T-cell (primary cell): Measurements from ENCODE around the gene GFER. TPM values are rescaled to one million over a fixed set of nuclear protein-coding genes. Genes with fewer than 3 reads are reported as not detected.

ENCODE experiments used
- ATAC-seq, 4 experiments: fragments of 200-7000 bp in 3 of 4; fragments of 150-1000 bp in 1 of 4; cut with Tn5 transposase; replicated peaks in 1 of 4; 1 replicate in 3 of 4; 2 replicates in 1 of 4; pipeline ENCODE4 v1.10.0; 2021; ENCODE audit warnings: moderate library complexity in 3 of 4, mild to moderate bottlenecking in 2 of 4, moderate number of reproducible peaks in 1 of 4
- CTCF ChIA-PET, 2 donors: fragments of 300-600 bp; sonication (Branson Sonifier 250); formaldehyde crosslinking; loops; one replicate each; lab custom pipeline; 2022; ENCODE audit warnings: antibody characterized with exemption in 2 of 2; lab: Charles Lee
- POLR2A ChIA-PET, 2 donors: fragments of 300-600 bp; sonication (Branson Sonifier 250); formaldehyde crosslinking; loops; one replicate each; lab custom pipeline; 2022; ENCODE audit warnings: antibody characterized with exemption in 2 of 2; lab: Charles Lee
- DNase-seq, 35 experiments: peaks; one replicate each; pipeline versions ENCODE4 v3.0.0 to v3.0.0-alpha.2; 2013 to 2023
- H3K27ac ChIP-seq: one replicate; pipeline ENCODE4 v1.5.1; 2013; ENCODE audit warnings: low read length
- H3K27me3 ChIP-seq, 2 experiments: replicated peaks in 1 of 2; 1 replicate in 1 of 2; 2 replicates in 1 of 2; pipeline versions ENCODE4 v1.6.1 to v1.7.0; 2013; ENCODE audit warnings: low read length in 1 of 2, mixed read lengths in 1 of 2; ENCODE audit not compliant: control insufficient read depth in 2 of 2, insufficient read depth in 2 of 2; ENCODE audit errors: extremely low read depth in 1 of 2
- H3K36me3 ChIP-seq, 2 donors: 1 replicate in 1 of 2; 2 replicates in 1 of 2; pipeline versions ENCODE4 v1.6.1 to v1.7.0; 2013; ENCODE audit warnings: low read length in 1 of 2; ENCODE audit not compliant: control insufficient read depth in 2 of 2, insufficient read depth in 1 of 2; ENCODE audit errors: extremely low read depth in 1 of 2
- H3K4me1 ChIP-seq, 2 experiments: 1 replicate in 1 of 2; 2 replicates in 1 of 2; pipeline versions ENCODE4 v1.6.1 to v1.7.0; 2013; ENCODE audit warnings: low read length in 2 of 2, mixed read lengths in 1 of 2; ENCODE audit not compliant: insufficient read depth in 2 of 2, control insufficient read depth in 1 of 2; ENCODE audit errors: extremely low read depth in 1 of 2
- H3K4me3 ChIP-seq, 2 donors: 1 replicate in 1 of 2; 2 replicates in 1 of 2; pipeline versions ENCODE4 v1.5.1 to v1.7.0; 2013; ENCODE audit warnings: mild to moderate bottlenecking in 2 of 2, low read length in 1 of 2, moderate library complexity in 1 of 2; ENCODE audit not compliant: control insufficient read depth in 1 of 2; ENCODE audit errors: extremely low read depth in 1 of 2
- H3K9me3 ChIP-seq: 2 replicates; pipeline ENCODE4 v1.7.0; 2013
- H3K27ac Mint-ChIP-seq, 2 donors: one replicate each; pipeline ENCODE4 v1.8.0; 2020 to 2021; ENCODE audit warnings: mild to moderate bottlenecking in 2 of 2, mixed read lengths in 2 of 2
- H3K27me3 Mint-ChIP-seq, 2 donors: one replicate each; pipeline ENCODE4 v1.8.0; 2021 to 2022; ENCODE audit warnings: mixed read lengths in 2 of 2
- H3K36me3 Mint-ChIP-seq: one replicate; pipeline ENCODE4 v1.8.0; 2021; ENCODE audit warnings: mixed read lengths
- H3K4me1 Mint-ChIP-seq, 3 donors: one replicate each; pipeline ENCODE4 v1.8.0; 2020 to 2022; ENCODE audit warnings: mixed read lengths in 3 of 3, mild to moderate bottlenecking in 1 of 3
- H3K4me3 Mint-ChIP-seq, 3 donors: one replicate each; pipeline ENCODE4 v1.8.0; 2020 to 2022; ENCODE audit warnings: mild to moderate bottlenecking in 3 of 3, mixed read lengths in 3 of 3, moderate library complexity in 3 of 3
- H3K9me3 Mint-ChIP-seq, 3 donors: one replicate each; pipeline ENCODE4 v1.8.0; 2020 to 2022; ENCODE audit warnings: mixed read lengths in 3 of 3
- WGBS: methylation state at CpG from one replicate; pipeline ENCODE4 v1.1.5; 2013; ENCODE audit warnings: missing lambda C conversion rate; ENCODE audit not compliant: insufficient coverage; 5-methylcytosine and 5-hydroxymethylcytosine counted together
- total RNA-seq, 35 experiments: library from RNA in 6 of 35; stranded (reverse) in 6 of 35; fragments of 120-200 nt in 1 of 35; gene quantifications; one replicate each; pipeline versions ENCODE4 v1.2.1 to v1.2.4 and lab custom pipeline; 2013 to 2026

GFER gene
- total RNA-seq, 5 donors from 2014 or later (not counting 1 experiment from before 2014, with no cell fraction given) = 16.1 to 31.9 (median 22.0) TPM

DNA sequence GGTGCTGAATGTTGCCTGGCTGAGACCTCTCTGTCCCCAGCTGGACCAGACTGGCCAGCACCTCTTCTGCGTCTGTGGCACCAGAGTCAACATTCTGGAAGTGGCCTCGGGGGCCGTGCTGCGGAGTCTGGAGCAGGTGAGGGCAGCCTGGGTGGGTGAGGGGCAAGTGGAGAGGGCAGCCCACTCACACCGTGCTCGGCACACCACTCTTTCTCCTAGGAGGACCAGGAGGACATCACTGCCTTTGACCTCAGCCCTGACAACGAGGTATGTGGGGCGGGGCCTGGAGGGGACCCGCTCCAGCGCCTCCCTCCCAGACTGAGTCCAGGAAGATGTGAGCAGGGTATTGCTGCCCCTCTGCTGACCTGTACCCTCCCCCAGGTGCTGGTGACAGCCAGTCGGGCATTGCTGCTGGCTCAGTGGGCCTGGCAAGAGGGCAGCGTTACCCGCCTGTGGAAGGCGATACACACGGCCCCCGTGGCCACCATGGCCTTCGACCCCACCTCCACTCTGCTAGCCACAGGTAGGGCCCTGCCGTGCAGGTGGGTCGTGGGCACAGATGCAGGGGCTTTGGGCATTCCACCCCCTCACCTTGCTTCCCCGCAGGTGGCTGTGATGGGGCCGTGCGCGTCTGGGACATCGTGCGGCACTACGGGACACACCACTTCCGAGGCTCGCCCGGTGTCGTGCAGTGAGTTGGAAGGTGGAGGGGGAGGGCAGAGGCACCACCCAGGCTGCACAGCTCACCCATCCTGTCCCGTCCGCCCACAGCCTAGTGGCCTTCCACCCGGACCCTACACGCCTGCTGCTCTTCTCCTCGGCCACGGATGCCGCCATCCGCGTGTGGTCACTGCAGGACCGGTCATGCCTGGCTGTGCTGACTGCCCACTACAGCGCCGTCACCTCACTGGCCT, 9.6 kb upstream of the GFER start:
- POLR2A ChIA-PET = no interaction called here
- 94% methylated on average over 27 of the region's 42 CpGs for WGBS
- DNase-seq (no peak), ATAC-seq (no peak)
- H3K4me1 Mint-ChIP-seq = peaks cover 18 to 23% (median 21%) of the 10 kb centered on the region in 3 donors
- peaks cover 17 to 38% of the 10 kb centered on the region in 2 donors for H3K36me3 ChIP-seq
- no peaks in the 10 kb centered on the region for H3K9me3 ChIP-seq
- H3K36me3 Mint-ChIP-seq = peaks cover 20% of the 10 kb centered on the region
- H3K4me1 ChIP-seq = peaks cover 2 to 34% of the 10 kb centered on the region in 2 experiments
- CTCF ChIA-PET = no interaction called here
- peaks cover 0 to 62% of the 10 kb centered on the region in 2 experiments for H3K27me3 ChIP-seq
- peak overlapping the region; percentile 28 to 99 (median 41) for H3K4me3 Mint-ChIP-seq
- no peak overlapping the region for H3K27ac Mint-ChIP-seq
- H3K9me3 Mint-ChIP-seq = no peaks in the 10 kb centered on the region
- H3K4me3 ChIP-seq = no peak overlapping the region
- peaks cover 0 to 4% of the 10 kb centered on the region in 2 donors for H3K27me3 Mint-ChIP-seq
- H3K27ac ChIP-seq = no peak overlapping the region

DNA sequence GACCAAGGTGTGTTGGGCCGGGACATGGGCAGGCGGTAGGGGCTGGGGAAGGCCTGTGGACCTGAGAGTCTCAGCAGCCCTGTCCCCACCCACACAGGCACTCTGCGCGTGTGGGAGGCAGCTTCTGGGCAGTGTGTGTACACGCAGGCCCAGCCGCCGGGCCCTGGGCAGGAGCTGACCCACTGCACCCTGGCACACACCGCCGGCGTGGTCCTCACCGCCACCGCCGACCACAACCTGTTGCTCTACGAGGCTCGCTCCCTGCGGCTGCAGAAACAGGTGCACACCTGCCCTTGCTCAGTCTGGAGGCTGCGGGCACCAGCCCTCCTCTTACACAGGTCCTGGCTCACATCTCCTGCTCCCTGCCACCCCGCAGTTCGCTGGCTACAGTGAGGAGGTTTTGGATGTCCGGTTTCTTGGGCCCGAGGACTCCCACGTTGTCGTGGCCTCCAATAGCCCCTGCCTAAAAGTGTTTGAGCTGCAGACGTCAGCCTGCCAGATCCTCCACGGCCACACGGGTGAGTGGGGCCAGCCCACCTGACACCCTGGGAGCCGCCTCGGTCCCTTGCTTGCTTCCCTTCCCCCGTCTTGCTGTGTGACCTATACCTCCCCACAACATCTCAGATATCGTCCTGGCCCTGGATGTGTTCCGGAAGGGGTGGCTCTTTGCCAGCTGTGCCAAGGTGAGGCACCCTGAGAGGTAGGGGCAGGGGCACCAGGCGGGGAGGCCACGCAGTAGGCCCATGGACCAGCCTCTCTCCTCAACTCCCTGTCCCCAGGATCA, 8.4 kb upstream of the GFER start:
- ChIA-PET POLR2A (no interaction called here), CTCF (interaction anchor here in 1 of 2 donors (0.5 kb wide), 1 partner anchor 202 kb away, joined by 3 read pairs; no protein-coding TSS in a partner anchor)

DNA sequence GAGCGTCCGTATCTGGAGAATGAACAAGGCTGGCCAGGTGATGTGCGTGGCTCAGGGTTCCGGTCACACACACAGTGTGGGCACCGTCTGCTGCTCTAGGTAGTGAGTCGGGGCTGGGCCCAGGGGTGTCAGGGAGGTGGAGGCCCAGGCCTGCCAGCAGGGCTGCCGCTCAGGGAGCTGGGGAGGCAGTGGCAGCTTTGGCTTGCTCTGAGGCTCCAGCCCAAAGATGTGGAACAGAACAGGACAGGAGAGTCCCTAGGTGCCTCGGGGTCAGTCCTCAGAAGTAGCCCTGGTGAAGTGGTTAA, 7.8 kb upstream of the GFER start:
- Mint-ChIP-seq H3K9me3 (no peaks in the 10 kb centered on the region), H3K27me3 (peaks cover 0 to 15% of the 10 kb centered on the region in 2 donors), H3K4me3 (peak overlapping the region in 1 of 3 donors; percentile 6), H3K27ac (no peak overlapping the region), H3K36me3 (peaks cover 20% of the 10 kb centered on the region), H3K4me1 (peaks cover 14 to 20% (median 18%) of the 10 kb centered on the region in 3 donors)
- ATAC-seq (no peak), DNase-seq (no peak)
- ChIA-PET POLR2A (no interaction called here), CTCF (interaction anchor here in 1 of 2 donors (0.5 kb wide), 1 partner anchor 202 kb away, joined by 3 read pairs; no protein-coding TSS in a partner anchor)
- H3K9me3 ChIP-seq = no peaks in the 10 kb centered on the region
- no peak overlapping the region for H3K27ac ChIP-seq
- peaks cover 0 to 80% of the 10 kb centered on the region in 2 experiments for H3K27me3 ChIP-seq
- H3K4me3 ChIP-seq = no peak overlapping the region
- H3K36me3 ChIP-seq = peaks cover 17 to 38% of the 10 kb centered on the region in 2 donors
- H3K4me1 ChIP-seq = peaks cover 2 to 37% of the 10 kb centered on the region in 2 experiments
- 100% methylated on average over 8 of the region's 8 CpGs for WGBS

More for the DNA sequence above, 8.4 kb upstream of the GFER start:
- no peaks in the 10 kb centered on the region for H3K9me3 Mint-ChIP-seq
- H3K36me3 Mint-ChIP-seq = peaks cover 20% of the 10 kb centered on the region
- 97% methylated on average over 18 of the region's 33 CpGs for WGBS
- no peak overlapping the region for H3K27ac ChIP-seq
- peak overlapping the region in 1 of 3 donors; percentile 6 for H3K4me3 Mint-ChIP-seq
- peaks cover 0 to 9% of the 10 kb centered on the region in 2 donors for H3K27me3 Mint-ChIP-seq
- H3K27me3 ChIP-seq = peaks cover 0 to 74% of the 10 kb centered on the region in 2 experiments
- peaks cover 2 to 42% of the 10 kb centered on the region in 2 experiments for H3K4me1 ChIP-seq
- DNase-seq (no peak), ATAC-seq (no peak)
- H3K36me3 ChIP-seq = peaks cover 17 to 38% of the 10 kb centered on the region in 2 donors
- H3K4me1 Mint-ChIP-seq = peaks cover 18 to 24% (median 23%) of the 10 kb centered on the region in 3 donors
- no peak overlapping the region for H3K27ac Mint-ChIP-seq
- H3K4me3 ChIP-seq = no peak overlapping the region
- no peaks in the 10 kb centered on the region for H3K9me3 ChIP-seq

DNA sequence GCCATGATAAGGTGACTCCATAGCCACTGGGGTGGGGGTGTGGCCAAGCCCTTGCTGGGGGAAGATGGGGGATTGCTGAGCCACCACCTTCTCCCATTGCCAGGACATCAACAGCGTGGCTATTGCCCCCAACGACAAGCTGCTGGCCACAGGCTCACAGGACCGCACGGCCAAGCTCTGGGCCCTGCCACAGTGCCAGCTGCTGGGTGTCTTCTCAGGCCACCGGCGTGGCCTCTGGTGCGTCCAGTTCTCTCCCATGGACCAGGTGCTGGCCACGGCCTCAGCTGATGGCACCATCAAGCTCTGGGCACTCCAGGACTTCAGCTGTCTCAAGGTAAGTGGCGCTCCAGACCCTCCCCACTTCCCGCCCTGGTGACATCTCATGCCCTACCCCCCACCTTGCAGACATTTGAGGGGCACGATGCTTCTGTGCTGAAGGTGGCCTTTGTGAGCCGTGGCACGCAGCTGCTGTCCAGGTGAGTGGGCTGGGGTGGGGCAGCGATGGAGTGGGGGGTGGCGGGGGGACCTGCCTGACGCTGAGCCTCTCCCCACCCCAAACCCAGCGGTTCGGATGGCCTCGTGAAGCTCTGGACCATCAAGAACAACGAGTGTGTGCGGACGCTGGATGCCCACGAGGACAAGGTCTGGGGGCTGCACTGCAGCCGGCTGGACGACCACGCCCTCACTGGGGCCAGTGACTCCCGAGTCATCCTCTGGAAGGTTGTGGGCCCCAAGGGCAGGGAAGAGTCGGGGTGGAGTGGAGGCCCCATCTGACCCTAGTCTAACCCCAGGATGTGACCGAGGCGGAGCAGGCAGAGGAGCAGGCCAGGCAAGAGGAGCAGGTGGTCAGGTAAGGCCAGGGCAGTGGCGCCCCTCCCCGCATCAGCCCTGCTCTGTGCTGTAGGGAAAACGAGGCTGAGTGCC, 6.8 kb upstream of the GFER start:
- ATAC-seq = no peak
- H3K9me3 Mint-ChIP-seq = no peaks in the 10 kb centered on the region
- H3K36me3 Mint-ChIP-seq = peaks cover 18% of the 10 kb centered on the region
- Histone ChIP-seq H3K27ac (no peak overlapping the region), H3K9me3 (no peaks in the 10 kb centered on the region), H3K4me3 (no peak overlapping the region), H3K27me3 (peaks cover 0 to 90% of the 10 kb centered on the region in 2 experiments), H3K4me1 (peaks cover 2 to 32% of the 10 kb centered on the region in 2 experiments), H3K36me3 (peaks cover 17 to 38% of the 10 kb centered on the region in 2 donors)
- no peak overlapping the region for H3K27ac Mint-ChIP-seq
- H3K27me3 Mint-ChIP-seq = peaks cover 0 to 22% of the 10 kb centered on the region in 2 donors
- peaks cover 5 to 11% (median 8%) of the 10 kb centered on the region in 3 donors for H3K4me1 Mint-ChIP-seq
- WGBS = 98% methylated on average over 22 of the region's 33 CpGs
- ChIA-PET CTCF (interaction anchor here in 1 of 2 donors (0.6 kb wide), 1 partner anchor 168 kb away, joined by 4 read pairs; no protein-coding TSS in a partner anchor), POLR2A (no interaction called here)
- H3K4me3 Mint-ChIP-seq = no peak overlapping the region
- DNase-seq = no peak

DNA sequence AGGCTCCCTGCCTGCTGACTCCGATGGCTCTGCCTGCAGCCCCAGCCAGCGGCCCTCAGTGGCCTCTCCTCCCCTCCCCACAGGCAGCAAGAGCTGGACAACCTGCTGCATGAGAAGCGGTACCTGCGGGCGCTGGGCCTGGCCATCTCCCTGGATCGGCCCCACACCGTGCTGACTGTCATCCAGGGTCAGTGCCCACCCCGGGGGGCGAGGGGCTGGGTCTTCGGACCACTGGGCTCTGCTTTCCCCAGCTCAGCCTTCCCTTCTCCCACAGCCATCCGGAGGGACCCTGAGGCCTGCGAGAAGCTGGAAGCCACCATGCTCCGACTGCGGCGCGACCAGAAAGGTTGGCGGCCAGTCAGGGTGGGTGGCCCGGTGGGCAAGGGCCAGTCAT, 6.1 kb upstream of the GFER start:
- Histone ChIP-seq H3K36me3 (peaks cover 17 to 38% of the 10 kb centered on the region in 2 donors), H3K4me3 (no peak overlapping the region), H3K4me1 (peaks cover 0 to 27% of the 10 kb centered on the region in 2 experiments), H3K9me3 (no peaks in the 10 kb centered on the region), H3K27me3 (peaks cover 0 to 93% of the 10 kb centered on the region in 2 experiments), H3K27ac (no peak overlapping the region)
- ATAC-seq (no peak), DNase-seq (no peak)
- Mint-ChIP-seq H3K9me3 (no peaks in the 10 kb centered on the region), H3K4me3 (no peak overlapping the region), H3K27ac (no peak overlapping the region), H3K27me3 (peaks cover 0 to 29% of the 10 kb centered on the region in 2 donors), H3K4me1 (peaks cover 5 to 11% (median 8%) of the 10 kb centered on the region in 3 donors), H3K36me3 (peaks cover 18% of the 10 kb centered on the region)
- POLR2A ChIA-PET = no interaction called here
- 96% methylated on average over 18 of the region's 18 CpGs for WGBS
- CTCF ChIA-PET = interaction anchor here in 1 of 2 donors (0.6 kb wide), 1 partner anchor 167 kb away, joined by 4 read pairs; no protein-coding TSS in a partner anchor
